ENCODE measurements around the gene CRISPLD2.

The CRISPLD2 gene

DNA sequence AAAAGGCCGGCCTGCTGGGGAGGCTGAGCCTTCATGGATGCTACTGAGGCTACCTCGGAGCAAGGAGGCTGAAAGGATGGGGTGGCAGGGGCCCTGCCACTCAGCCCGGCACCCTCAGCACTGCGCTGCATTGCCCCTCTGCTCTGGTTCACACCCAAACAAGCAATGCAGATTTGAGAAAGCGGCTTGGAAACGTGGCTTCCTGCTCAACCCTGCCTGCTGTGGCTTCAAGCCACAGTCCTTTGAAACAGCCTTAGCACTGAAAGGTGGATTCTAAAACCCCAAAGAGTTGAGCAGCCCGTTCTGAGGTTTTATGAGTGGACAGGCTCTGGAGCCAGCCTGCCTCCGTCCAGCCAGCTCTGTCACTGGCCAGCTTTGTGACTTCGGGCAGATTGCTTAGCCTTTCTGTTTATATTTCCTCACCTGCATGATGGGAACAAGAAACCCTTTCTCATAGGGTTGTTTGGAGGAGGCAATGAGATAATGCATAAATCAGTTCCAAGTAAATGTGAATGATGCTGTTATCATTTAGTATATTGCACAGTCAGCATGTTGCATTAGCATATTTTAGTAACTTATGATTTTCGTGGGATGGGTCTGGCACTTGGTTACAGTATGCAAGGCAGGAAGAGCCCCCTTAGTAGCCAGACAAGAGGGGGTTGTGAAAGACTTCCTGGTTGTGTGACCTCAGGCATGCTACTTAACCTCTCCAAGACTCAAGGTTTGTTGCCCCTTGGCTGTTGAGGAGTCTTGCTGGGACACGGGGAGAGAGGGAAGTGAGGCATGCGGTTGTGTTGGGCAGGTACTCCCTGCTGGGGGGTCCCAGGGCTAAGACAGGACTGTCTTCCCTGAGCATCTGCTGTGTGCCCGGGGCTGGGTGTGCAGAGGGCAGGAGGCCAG lies 23.6 kb downstream of the CRISPLD2 start:
- Histone ChIP-seq H3K27ac (ENCODE audit: low read length) (no peak overlapping the region), H3K79me2 (ENCODE audit: low read length) (no peaks in the 10 kb centered on the region), H3K4me2 (ENCODE audit: low read length) (no peak overlapping the region), H3K27me3 (ENCODE audit: low read depth, low read length) (peaks cover 22% of the 10 kb centered on the region), H3K4me3 (ENCODE audit: low read length) (no peak overlapping the region), H3K36me3 (replicated peaks; ENCODE audit: low read depth, low read length) (no peaks in the 10 kb centered on the region), H3K9ac (ENCODE audit: low read length) (no peak overlapping the region), H3K9me3 (ENCODE audit: insufficient read depth, low read length) (no peaks in the 10 kb centered on the region), H3K4me1 (ENCODE audit: low read length) (no peaks in the 10 kb centered on the region), H4K20me1 (ENCODE audit: insufficient read depth, low read length) (no peaks in the 10 kb centered on the region), H2AFZ (ENCODE audit: low read depth, low read length) (no peak overlapping the region)
- TF ChIP-seq EZH2phosphoT487 (IDR thresholded peaks at IDR 0.05; ENCODE audit: low read depth) = no peak
- TF ChIP-seq, protein P1, sequence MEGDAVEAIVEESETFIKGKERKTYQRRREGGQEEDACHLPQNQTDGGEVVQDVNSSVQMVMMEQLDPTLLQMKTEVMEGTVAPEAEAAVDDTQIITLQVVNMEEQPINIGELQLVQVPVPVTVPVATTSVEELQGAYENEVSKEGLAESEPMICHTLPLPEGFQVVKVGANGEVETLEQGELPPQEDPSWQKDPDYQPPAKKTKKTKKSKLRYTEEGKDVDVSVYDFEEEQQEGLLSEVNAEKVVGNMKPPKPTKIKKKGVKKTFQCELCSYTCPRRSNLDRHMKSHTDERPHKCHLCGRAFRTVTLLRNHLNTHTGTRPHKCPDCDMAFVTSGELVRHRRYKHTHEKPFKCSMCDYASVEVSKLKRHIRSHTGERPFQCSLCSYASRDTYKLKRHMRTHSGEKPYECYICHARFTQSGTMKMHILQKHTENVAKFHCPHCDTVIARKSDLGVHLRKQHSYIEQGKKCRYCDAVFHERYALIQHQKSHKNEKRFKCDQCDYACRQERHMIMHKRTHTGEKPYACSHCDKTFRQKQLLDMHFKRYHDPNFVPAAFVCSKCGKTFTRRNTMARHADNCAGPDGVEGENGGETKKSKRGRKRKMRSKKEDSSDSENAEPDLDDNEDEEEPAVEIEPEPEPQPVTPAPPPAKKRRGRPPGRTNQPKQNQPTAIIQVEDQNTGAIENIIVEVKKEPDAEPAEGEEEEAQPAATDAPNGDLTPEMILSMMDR (IDR thresholded peaks at IDR 0.05; ENCODE audit: low read depth, low read length) = no peak

DNA sequence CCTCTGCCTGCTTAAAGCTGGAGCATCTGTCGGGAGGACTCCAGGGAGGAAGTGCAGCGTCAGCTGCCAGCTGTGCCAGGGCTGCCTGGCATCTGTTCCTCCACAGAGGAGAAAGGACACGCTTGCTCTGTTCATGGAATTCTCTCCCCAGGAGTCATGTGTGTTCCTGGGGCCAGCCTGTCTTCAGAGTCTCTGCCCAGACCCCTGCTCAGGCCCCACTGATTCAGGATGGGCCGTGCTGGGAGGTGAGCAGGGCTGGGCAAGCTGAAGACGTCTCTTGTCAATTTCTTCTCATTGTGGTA lies 24.2 kb downstream of the CRISPLD2 start:
- no peaks in the 10 kb centered on the region for H4K20me1 ChIP-seq (ENCODE audit: insufficient read depth, low read length)
- no peak overlapping the region for H3K9ac ChIP-seq (ENCODE audit: low read length)
- no peak overlapping the region for H3K4me3 ChIP-seq (ENCODE audit: low read length)
- no peaks in the 10 kb centered on the region for H3K9me3 ChIP-seq (ENCODE audit: insufficient read depth, low read length)
- H3K36me3 ChIP-seq (replicated peaks; ENCODE audit: low read depth, low read length) = no peaks in the 10 kb centered on the region
- no peaks in the 10 kb centered on the region for H3K4me1 ChIP-seq (ENCODE audit: low read length)
- no peak overlapping the region for H2AFZ ChIP-seq (ENCODE audit: low read depth, low read length)
- H3K27me3 ChIP-seq (ENCODE audit: low read depth, low read length) = peaks cover 22% of the 10 kb centered on the region
- TF ChIP-seq, protein P1 (IDR thresholded peaks at IDR 0.05; ENCODE audit: low read depth, low read length) = no peak
- TF ChIP-seq EZH2phosphoT487 (IDR thresholded peaks at IDR 0.05; ENCODE audit: low read depth) = no peak
- H3K27ac ChIP-seq (ENCODE audit: low read length) = no peak overlapping the region
- no peak overlapping the region for H3K4me2 ChIP-seq (ENCODE audit: low read length)
- H3K79me2 ChIP-seq (ENCODE audit: low read length) = no peaks in the 10 kb centered on the region

DNA sequence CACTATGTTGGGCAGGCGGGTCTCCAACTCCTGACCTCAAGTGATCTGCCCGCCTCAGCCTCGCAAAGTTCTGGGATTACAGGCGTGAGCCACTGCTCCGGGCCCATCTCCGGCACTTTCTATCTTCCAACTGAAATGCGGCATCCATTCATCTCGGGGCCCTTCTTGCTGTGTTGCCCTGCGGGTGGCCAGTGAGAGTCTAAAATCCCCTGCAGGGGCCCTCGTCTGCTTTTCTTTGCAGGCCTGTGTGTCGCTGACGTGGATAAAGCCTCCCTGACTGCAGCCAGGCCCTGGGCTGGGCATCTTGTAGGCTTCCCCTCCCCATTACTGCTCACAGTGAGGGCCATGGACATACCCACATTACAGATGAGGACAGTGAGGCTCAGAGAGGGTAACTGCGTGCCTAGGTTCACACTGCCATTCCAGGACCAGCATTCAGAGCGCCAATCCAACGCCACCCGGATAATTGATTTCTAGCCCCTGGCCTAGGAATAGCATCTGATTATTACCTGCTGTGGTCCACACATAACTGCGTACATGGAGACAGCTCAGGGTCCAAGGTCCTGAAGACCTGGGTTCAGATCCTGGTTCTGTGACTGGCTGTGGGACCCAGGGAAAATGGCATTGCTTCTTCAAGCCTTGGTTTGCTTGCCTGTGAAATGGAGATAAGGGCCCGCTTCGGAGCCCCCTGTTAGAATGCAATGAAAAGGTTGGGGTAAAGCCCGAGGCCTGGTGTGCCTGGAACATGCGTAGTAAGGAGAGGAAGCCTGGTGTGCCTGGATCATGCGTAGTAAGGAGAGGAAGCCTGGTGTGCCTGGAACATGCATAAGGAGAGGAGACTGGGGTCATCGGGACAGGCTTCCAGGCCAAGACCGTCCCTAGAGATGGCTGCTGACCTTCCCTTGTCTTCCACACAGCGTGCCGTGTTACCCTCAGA lies 25.0 kb downstream of the CRISPLD2 start:
- Histone ChIP-seq H3K4me3 (ENCODE audit: low read length) (no peak overlapping the region), H2AFZ (ENCODE audit: low read depth, low read length) (no peak overlapping the region), H3K9ac (ENCODE audit: low read length) (no peak overlapping the region), H3K4me1 (ENCODE audit: low read length) (no peaks in the 10 kb centered on the region), H4K20me1 (ENCODE audit: insufficient read depth, low read length) (no peaks in the 10 kb centered on the region), H3K27me3 (ENCODE audit: low read depth, low read length) (peaks cover 19% of the 10 kb centered on the region; the same call in 1 of the 2 replicates), H3K79me2 (ENCODE audit: low read length) (no peaks in the 10 kb centered on the region), H3K4me2 (ENCODE audit: low read length) (no peak overlapping the region), H3K27ac (ENCODE audit: low read length) (no peak overlapping the region), H3K9me3 (ENCODE audit: insufficient read depth, low read length) (no peaks in the 10 kb centered on the region), H3K36me3 (replicated peaks; ENCODE audit: low read depth, low read length) (no peaks in the 10 kb centered on the region)
- TF ChIP-seq, protein P1 (IDR thresholded peaks at IDR 0.05; ENCODE audit: low read depth, low read length) = no peak
- no peak for TF ChIP-seq EZH2phosphoT487 (IDR thresholded peaks at IDR 0.05; ENCODE audit: low read depth)

DNA sequence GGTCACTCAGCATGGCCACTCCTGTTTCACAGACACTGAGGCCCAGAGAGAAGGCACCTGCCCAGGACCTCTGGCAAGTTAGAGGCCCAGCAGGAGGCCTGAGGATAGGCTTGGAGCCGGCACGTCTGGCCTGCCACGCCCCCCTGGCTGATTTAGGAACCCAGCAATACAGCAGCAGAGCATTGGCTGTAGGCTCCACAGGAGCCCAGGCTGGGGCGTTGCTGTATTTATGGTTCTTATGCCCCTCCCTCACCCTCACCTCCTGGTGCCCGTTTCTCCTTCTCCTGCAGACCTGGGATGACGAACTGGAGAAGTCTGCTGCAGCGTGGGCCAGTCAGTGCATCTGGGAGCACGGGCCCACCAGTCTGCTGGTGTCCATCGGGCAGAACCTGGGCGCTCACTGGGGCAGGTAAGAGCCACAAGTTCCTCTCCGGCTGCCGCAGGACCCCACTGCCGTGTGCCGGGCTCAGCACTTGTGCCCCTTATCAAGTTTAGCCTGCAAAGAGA lies 25.8 kb downstream of the CRISPLD2 start:
- no peak overlapping the region for H3K4me2 ChIP-seq (ENCODE audit: low read length)
- no peaks in the 10 kb centered on the region for H3K79me2 ChIP-seq (ENCODE audit: low read length)
- no peaks in the 10 kb centered on the region for H3K9me3 ChIP-seq (ENCODE audit: insufficient read depth, low read length)
- H3K9ac ChIP-seq (ENCODE audit: low read length) = no peak overlapping the region
- H3K4me3 ChIP-seq (ENCODE audit: low read length) = no peak overlapping the region
- H2AFZ ChIP-seq (ENCODE audit: low read depth, low read length) = no peak overlapping the region
- no peak overlapping the region for H3K27ac ChIP-seq (ENCODE audit: low read length)
- no peaks in the 10 kb centered on the region for H3K36me3 ChIP-seq (replicated peaks; ENCODE audit: low read depth, low read length)
- no peaks in the 10 kb centered on the region for H3K4me1 ChIP-seq (ENCODE audit: low read length)
- TF ChIP-seq, protein P1 (IDR thresholded peaks at IDR 0.05; ENCODE audit: low read depth, low read length) = no peak
- no peak for TF ChIP-seq EZH2phosphoT487 (IDR thresholded peaks at IDR 0.05; ENCODE audit: low read depth)
- no peaks in the 10 kb centered on the region for H4K20me1 ChIP-seq (ENCODE audit: insufficient read depth, low read length)
- H3K27me3 ChIP-seq (ENCODE audit: low read depth, low read length) = 0 out of 2 replicates have a peak, but pooled peaks cover 14% of the 10 kb centered on the region

All from OCI-LY3 (cell line).